Heart right ventricle (tissue), 16 donors: ENCODE measurements around the gene SLC2A13. TPM values are rescaled to one million over a fixed set of nuclear protein-coding genes. Genes with fewer than 3 reads are reported as not detected.

Experiments
- ATAC-seq, 8 donors: fragments of 200-7000 bp; cut with Tn5 transposase; one replicate each; pipeline ENCODE4 v1.9.1; 2020; ENCODE audit warnings: mild to moderate bottlenecking in 8 of 8, moderate library complexity in 8 of 8, moderate number of reproducible peaks in 1 of 8
- DNase-seq, 2 donors: peaks; one replicate each; pipeline ENCODE4 v3.0.0-alpha.2; 2020
- H3K27ac ChIP-seq, 10 donors: fragments of 200-600 bp; sonication (generic) in 2 of 10; one replicate each; pipeline versions ENCODE4 v1.5.0 to v1.8.0; 2020 to 2022; ENCODE audit warnings: mild to moderate bottlenecking in 3 of 10
- H3K27me3 ChIP-seq, 7 donors: fragments of 200-600 bp; one replicate each; pipeline ENCODE4 v1.8.0; 2021 to 2022; ENCODE audit warnings: mild to moderate bottlenecking in 2 of 7
- H3K36me3 ChIP-seq, 9 donors: fragments of 200-600 bp; sonication (generic) in 1 of 9; one replicate each; pipeline versions ENCODE4 v1.5.0 to v1.8.0; 2020 to 2022; ENCODE audit warnings: mild to moderate bottlenecking in 2 of 9
- H3K4me1 ChIP-seq, 9 donors: fragments of 200-600 bp; sonication (generic) in 1 of 9; one replicate each; pipeline versions ENCODE4 v1.5.0 to v1.8.0; 2020 to 2022; ENCODE audit warnings: mild to moderate bottlenecking in 4 of 9
- H3K4me3 ChIP-seq, 10 donors: fragments of 200-600 bp; sonication (generic) in 2 of 10; one replicate each; pipeline versions ENCODE4 v1.5.0 to v1.8.0; 2020 to 2022; ENCODE audit warnings: mild to moderate bottlenecking in 7 of 10, moderate library complexity in 2 of 10
- H3K9me3 ChIP-seq, 11 donors: fragments of 200-600 bp in 10 of 11; sonication (generic) in 2 of 11; one replicate each; pipeline versions ENCODE4 v1.5.0 to v1.8.0; 2013 to 2022; ENCODE audit warnings: mild to moderate bottlenecking in 2 of 11, control low read depth in 1 of 11, moderate library complexity in 1 of 11
- WGBS, 2 donors: extraction: QIAGEN DNeasy Blood & Tissue Kit; methylation state at CpG; one replicate each; pipeline ENCODE4 v1.1.7; 2013; ENCODE audit warnings: inconsistent platforms in 1 of 2; 5-methylcytosine and 5-hydroxymethylcytosine counted together
- intact Hi-C, 10 donors: fragments of 100-400 bp; cut with DNase I; formaldehyde crosslinking; loops; one replicate each; pipeline versions ENCODE4 v1.11.1 to v1.14.2; 2022
- polyA plus RNA-seq, 2 donors: library from polyadenylated mRNA; stranded (reverse); fragments of 200-250 nt; gene quantifications; one replicate each; pipeline ENCODE4 v1.2.3, GENCODE V29; 2013
- total RNA-seq, 10 donors: library from RNA; stranded (reverse); fragmentation: NEBNext Ultra II Directional in 3 of 10; extraction: Animal tissue kit (Norgen Biotek cat#: 25700) in 3 of 10; gene quantifications; one replicate each; pipeline versions ENCODE4 v1.2.1 to v1.2.4, GENCODE V29; 2021 to 2023
- TF ChIP-seq, protein P1 (sequence below), 9 donors: fragments of 200-600 bp; sonication (generic) in 2 of 9; IDR thresholded peaks; one replicate each; pipeline versions ENCODE4 v1.5.0 to v1.8.0; 2021 to 2022; ENCODE audit warnings: antibody characterized with exemption in 9 of 9, mild to moderate bottlenecking in 5 of 9, moderate library complexity in 1 of 9
- donor health status: Arrhythmogenic right ventricular cardiomyopathy.
- donor health status: ischemic (EF 13 %, LVEDD 7.1; RV severe dilation, severe dysfunction).
- donor health status: healthy with polysubstance abuse.
- donor health status: DM: no; HTN: yes; CAD: no.
- donor health status: DM: no; HTN: no; CAD: no.
- donor health status: ischemic (EF 25% LVEDD 6.9; RV normal size, moderate dysfunction).
- donor health status: ischemic (EF 25% LVEDD 5.7; RV mildly dilated, moderate dysfunction).
- donor health status: healthy.
- donor health status: DM: yes; HTN: yes; CAD: no.
- donor health status: Ischemic cardiomyopathy.
- donor health status: ischemic (EF 35%, LVEDD 5.7; RV mildly dilated, moderate dysfunction).
- donor health status: nonischemic (EF 11% LVEDD 7.7; RV severe dilation, severe dysfunction).
- donor health status: DM: yes; HTN: yes; CAD: no.
- donor health status: PGD.
- donor health status: ischemic (EF 29% LVEDD 5.4; RV normal size, mild dysfunction).
- donor health status: nonischemic (EF 23%, LVEDD 6.1; RV moderate dilation, normal function).

The SLC2A13 gene
- total and polyA plus RNA-seq, 12 donors: 2.6 to 14.2 (median 9.8) TPM

DNA sequence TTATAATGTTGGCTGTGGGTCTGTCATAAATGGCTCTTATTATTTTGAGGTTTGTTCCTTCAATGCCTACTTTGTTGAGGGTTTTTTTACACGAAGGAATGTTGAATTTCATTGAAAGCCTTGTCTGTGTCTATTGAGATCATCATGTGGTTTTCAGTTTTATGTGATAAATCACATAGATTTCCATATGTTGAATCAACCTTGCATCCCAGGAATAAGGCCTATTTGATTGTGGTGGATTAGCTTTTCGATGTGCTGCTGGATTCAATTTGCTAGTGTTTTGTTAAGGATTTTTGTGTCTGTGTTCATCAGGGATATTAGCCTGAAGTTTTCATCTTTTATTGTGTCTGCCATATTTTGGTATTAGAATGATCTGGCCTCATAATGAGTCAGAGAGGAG lies 27.6 kb downstream of the SLC2A13 start:
- ATAC-seq: no peak
- 92 to 96% methylated on average over 2 of the region's 2 CpGs for WGBS, 2 donors
- no peaks in the 10 kb centered on the region for H3K36me3 ChIP-seq
- no peak overlapping the region for H3K4me3 ChIP-seq
- no peak for DNase-seq
- intact Hi-C loops: no loop called here
- H3K4me1 ChIP-seq: no peaks in the 10 kb centered on the region
- H3K27ac ChIP-seq: no peak overlapping the region
- TF ChIP-seq, protein P1, sequence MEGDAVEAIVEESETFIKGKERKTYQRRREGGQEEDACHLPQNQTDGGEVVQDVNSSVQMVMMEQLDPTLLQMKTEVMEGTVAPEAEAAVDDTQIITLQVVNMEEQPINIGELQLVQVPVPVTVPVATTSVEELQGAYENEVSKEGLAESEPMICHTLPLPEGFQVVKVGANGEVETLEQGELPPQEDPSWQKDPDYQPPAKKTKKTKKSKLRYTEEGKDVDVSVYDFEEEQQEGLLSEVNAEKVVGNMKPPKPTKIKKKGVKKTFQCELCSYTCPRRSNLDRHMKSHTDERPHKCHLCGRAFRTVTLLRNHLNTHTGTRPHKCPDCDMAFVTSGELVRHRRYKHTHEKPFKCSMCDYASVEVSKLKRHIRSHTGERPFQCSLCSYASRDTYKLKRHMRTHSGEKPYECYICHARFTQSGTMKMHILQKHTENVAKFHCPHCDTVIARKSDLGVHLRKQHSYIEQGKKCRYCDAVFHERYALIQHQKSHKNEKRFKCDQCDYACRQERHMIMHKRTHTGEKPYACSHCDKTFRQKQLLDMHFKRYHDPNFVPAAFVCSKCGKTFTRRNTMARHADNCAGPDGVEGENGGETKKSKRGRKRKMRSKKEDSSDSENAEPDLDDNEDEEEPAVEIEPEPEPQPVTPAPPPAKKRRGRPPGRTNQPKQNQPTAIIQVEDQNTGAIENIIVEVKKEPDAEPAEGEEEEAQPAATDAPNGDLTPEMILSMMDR (IDR thresholded peaks at IDR 0.05): no peak
- H3K27me3 ChIP-seq: no peaks in the 10 kb centered on the region
- peaks cover 0 to 27% (median 3%) of the 10 kb centered on the region in 11 donors for H3K9me3 ChIP-seq

DNA sequence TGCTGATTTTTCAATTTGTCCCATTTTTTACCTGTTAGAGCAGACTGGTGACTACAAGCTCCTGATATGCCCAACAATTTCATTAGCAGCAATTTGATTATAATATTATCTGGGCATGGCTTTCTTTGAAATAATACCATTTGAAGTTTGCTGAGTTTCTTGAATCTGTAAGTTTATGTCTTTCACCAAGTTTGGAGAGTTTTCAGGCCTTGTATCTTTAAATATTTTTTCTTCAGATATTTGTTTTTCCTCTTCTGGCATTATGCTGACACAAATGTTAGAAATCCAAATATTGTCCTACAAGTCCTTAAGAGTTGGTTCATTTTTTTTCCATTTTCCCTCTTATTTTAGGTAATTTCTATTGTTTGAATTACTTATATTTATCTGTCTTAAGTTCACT lies 30.4 kb downstream of the SLC2A13 start:
- Histone ChIP-seq H3K9me3 (peaks cover 0 to 27% (median 3%) of the 10 kb centered on the region in 11 donors), H3K27me3 (no peaks in the 10 kb centered on the region), H3K4me1 (peaks cover 0 to 4% (median 0%) of the 10 kb centered on the region in 9 donors), H3K27ac (no peak overlapping the region), H3K4me3 (no peak overlapping the region), H3K36me3 (no peaks in the 10 kb centered on the region)
- DNase-seq: no peak
- intact Hi-C loops: no loop called here
- TF ChIP-seq, protein P1 (IDR thresholded peaks at IDR 0.05): no peak
- ATAC-seq: no peak

DNA sequence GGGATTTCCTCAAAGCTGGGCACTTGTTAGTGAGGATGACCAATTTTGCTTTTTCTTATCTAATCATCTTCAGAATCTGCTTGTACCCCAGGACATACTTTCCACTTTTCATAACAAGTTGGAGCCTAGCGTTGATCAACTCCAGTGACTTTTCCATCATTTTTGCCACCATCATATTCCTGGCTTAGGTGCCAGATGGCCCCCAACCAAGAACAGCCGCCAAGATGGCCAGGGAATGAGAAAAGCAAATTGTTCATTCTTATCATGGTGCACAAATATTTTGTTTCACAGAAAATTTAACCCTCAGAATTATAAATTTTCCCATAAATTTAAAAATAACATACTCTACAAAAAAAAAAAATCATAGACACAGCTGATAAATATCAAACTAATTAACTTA lies 37.5 kb downstream of the SLC2A13 start:
- H3K9me3 ChIP-seq: no peaks in the 10 kb centered on the region
- TF ChIP-seq, protein P1 (IDR thresholded peaks at IDR 0.05): no peak
- peaks cover 0 to 24% (median 7%) of the 10 kb centered on the region in 9 donors for H3K4me1 ChIP-seq
- H3K4me3 ChIP-seq: no peak overlapping the region
- 73 to 85% methylated on average over 2 of the region's 2 CpGs for WGBS, 2 donors
- no peaks in the 10 kb centered on the region for H3K27me3 ChIP-seq
- H3K27ac ChIP-seq: no peak overlapping the region
- ATAC-seq: no peak
- DNase-seq: no peak
- intact Hi-C loops: no loop called here
- no peaks in the 10 kb centered on the region for H3K36me3 ChIP-seq

DNA sequence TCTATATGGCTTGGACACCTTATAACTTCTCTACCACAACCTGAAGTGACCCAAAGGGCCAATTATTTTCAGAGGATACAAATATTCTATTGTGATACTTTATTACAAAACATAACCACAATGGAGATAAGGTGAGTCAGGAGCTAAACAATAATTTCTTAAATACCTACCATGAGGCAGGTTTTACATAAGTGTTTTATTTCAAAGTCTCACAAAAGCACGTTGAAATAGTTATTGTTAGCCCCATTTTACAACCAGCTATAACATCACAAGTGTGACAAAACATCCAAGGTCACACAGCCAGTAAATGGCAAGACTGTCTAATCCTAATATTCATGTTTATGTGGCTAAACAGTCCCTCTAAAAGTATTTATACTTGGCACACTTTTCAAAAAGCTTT lies 40.2 kb downstream of the SLC2A13 start:
- Histone ChIP-seq H3K9me3 (no peaks in the 10 kb centered on the region), H3K27ac (no peak overlapping the region), H3K27me3 (no peaks in the 10 kb centered on the region), H3K4me3 (no peak overlapping the region), H3K4me1 (peaks cover 0 to 44% (median 16%) of the 10 kb centered on the region in 9 donors), H3K36me3 (no peaks in the 10 kb centered on the region)
- ATAC-seq: no peak
- no peak for DNase-seq
- WGBS, 2 donors: 44 to 71% methylated on average over 1 of the region's 1 CpG
- intact Hi-C loops: no loop called here
- TF ChIP-seq, protein P1 (IDR thresholded peaks at IDR 0.05): no peak
